ENCODE data around the gene NDUFA5. TPM values are rescaled to one million over a fixed set of nuclear protein-coding genes. Genes with fewer than 3 reads are reported as not detected.

Gene NDUFA5
- 34.3 and 35.0 TPM in 2 replicates for total RNA-seq

DNA sequence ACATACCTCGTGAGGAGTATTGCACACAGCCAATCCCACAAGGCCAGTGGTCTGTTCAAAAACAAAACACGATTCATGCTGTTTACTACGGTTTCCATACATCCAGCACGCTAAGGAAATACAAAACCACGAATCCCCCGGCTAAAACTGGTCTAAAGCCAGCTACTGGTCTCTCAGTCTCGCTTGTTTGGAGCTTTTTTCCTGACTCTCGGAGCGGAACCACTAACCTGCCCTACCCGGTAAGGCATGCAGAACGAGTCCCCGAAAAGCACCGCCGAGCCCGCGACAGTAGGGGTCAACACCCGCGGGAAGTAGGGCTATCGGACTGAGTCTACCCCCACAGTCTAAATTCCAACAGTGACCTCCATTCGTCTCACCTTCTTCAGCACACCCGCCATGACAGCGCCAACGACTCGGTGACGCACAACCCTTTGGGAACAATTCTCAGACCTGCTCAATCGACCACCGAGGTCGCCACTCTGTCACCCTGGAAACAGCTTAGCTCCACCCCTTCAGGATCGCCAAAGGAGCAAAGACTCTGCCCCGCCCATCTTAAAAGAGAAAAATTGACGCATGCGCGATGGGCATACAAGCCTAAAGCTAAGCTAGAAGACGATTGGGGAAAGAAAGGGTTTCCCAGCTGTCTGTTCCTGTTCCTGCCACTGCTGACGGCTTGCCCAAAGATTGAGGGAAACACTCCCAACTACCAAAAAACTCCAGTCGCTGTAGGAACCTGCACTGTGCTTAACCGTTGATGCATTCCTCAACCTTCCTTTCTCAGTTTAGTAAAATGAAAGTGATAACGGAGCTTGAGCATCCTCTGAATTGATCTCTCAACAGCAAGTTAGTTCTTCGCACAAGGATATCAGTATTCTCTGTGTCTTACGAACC is at the start of gene NDUFA5:
Gene NDUFA5 (minus strand): TSS at position 421 of the 891 bp plus-strand sequence. CDS start 23 bp downstream, at position 398.

GRCh38 chr7:123601530-123601929 is 43.9 kb upstream of the NDUFA5 start, which contains the start of gene ASB15:
Gene ASB15, plus strand, starts transcription at chr7:123601821. Its CDS starts 12,682 bp downstream, at chr7:123614503.

GRCh38 chr7:123534383-123535260 is 23.0 kb downstream of the NDUFA5 start, which contains the start of gene IQUB:
Gene IQUB, minus strand, starts transcription at chr7:123534595. Its CDS starts 22,255 bp downstream, at chr7:123512340.

Other genes with a start within 250 kb of the NDUFA5 start
- gene IQUB, start 23.2 kb downstream of the NDUFA5 start, total RNA-seq, result 0.19 and 1.1 TPM in 2 replicates
- under 0.01 TPM in 1 of 2 replicates, not detected in the other for gene ASB15, start 44.0 kb upstream of the NDUFA5 start, total RNA-seq
- not detected in 2 replicates for gene LMOD2, start 98.0 kb upstream of the NDUFA5 start, total RNA-seq
- gene WASL, start 191.2 kb upstream of the NDUFA5 start, total RNA-seq, result 9.6 and 9.8 TPM in 2 replicates

Data from regular cardiac myocyte (primary cell).